SH-SY5Y (cell line): ENCODE data around the gene TMED1.

ENCODE experiments used
- GATA2 ChIP-seq: IDR thresholded peaks from 2 replicates; pipeline ENCODE4 v1.6.1; 2011; ENCODE audit warnings: mild to moderate bottlenecking, low read depth, low read length
- GATA3 ChIP-seq: IDR thresholded peaks from 2 replicates; pipeline ENCODE4 v1.6.1; 2011; ENCODE audit warnings: low read depth, mild to moderate bottlenecking, low read length, moderate library complexity

DNA sequence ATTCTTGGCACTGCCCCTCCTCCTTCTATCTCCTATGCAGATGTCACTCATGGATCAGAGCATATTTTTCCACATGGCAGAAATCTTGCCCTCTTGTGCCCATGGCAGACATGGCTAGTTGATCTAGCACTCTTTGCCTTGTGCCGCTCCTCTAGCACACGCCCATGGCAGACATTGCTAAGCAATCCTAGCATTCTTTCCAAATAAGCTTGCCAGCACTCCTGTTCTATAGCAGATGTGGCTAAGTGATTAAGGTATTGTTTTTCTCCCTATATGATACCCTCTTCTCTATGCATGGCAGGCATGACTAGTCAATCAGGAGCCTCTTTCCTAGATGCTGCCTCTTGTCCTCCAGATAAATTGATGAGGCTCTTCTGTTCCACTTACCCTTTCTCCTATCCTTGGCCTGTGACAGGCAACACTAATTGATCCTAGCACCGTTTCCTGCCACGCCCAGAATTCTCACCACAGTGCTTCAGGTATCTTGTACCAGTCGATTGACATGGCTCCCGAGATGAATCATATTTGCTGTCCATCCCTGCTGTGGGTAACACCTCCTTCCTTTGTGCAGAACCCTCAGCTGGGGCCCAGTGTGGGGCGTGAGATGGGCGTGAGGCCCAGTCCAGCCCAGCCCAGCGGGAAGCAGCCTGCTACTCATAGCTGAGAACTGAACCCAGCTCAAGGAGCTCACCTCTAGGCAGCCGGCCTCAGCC is 26.9 kb downstream of the TMED1 start:
- TF ChIP-seq GATA2 (no peak), GATA3 (no peak)
